GM18861 (cell line): Measurements from ENCODE around the gene CRHR1.

Experiments
- ATAC-seq: cut with Tn5 transposase; IDR thresholded peaks from one replicate; pipeline ENCODE4 v1.9.1; 2021; ENCODE audit not compliant: unreplicated experiment

CRHR1 gene

DNA sequence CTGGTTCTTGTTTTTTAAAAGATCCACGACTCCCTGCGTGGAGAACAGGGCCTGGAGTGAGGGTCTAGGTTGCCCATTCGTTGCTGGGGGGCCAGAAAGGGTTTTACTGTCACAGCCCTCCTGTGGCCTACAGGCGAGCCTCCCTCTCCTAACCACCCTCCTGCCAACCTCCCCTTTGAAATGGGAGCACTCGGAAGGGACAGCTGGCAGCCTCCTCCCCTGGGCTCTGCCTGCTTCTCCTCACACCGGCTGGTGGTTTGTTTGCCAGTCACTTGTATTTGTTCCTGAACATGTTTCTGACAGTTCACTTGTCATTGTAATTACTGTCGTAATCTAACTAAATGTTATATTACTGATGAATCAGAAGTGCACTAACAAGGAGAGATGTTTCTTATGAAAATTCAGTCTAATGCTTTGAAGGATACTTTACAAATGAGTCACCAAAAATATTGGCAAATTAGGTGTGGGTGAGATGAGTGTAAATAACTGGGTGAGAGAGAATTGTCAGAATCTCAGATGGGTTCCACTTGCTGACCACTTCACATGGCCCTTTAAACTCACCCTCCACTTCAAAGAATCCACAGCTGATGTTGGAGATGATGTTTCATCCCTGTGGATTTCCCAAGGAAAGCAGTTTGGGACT lies 57.9 kb downstream of the CRHR1 start:
- no peak for ATAC-seq

- ATAC-seq: no peak
Observed at GRCh38 chr17:45843722-45844121, 59.6 kb downstream of the CRHR1 start.

DNA sequence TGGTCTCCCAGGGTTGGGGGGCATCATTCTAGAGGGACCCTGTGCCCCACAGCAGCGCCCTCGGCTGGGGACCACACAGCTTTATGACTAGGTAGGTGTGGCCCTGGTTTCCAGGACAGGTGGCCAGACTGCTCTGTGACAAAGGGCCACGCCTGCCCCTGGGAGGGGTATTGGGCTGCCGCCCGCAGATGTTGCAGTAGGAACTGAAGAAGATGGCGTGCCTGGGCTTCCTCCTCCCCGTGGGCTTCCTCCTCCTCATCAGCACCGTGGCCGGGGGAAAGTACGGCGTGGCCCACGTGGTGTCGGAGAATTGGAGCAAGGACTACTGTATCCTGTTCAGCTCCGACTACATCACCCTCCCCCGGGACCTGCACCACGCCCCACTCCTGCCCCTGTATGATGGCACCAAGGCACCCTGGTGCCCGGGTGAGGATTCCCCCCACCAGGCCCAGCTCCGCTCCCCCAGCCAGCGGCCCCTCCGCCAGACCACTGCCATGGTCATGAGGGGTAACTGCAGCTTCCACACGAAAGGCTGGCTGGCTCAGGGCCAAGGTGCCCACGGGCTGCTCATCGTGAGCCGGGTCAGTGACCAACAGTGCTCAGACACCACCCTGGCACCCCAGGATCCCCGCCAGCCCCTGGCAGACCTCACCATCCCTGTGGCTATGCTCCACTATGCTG lies 60.7 kb downstream of the CRHR1 start, which contains the start of gene SPPL2C:
Gene SPPL2C, plus strand, starts transcription at position 187 of the 681 bp plus-strand sequence. Its CDS starts 26 bp downstream, at position 213.
- no peak for ATAC-seq

GRCh38 chr17:45845376-45846185 lies 61.5 kb downstream of the CRHR1 start:
- ATAC-seq: no peak

- no peak for ATAC-seq
Observed at GRCh38 chr17:45846223-45846622, 62.1 kb downstream of the CRHR1 start.

DNA sequence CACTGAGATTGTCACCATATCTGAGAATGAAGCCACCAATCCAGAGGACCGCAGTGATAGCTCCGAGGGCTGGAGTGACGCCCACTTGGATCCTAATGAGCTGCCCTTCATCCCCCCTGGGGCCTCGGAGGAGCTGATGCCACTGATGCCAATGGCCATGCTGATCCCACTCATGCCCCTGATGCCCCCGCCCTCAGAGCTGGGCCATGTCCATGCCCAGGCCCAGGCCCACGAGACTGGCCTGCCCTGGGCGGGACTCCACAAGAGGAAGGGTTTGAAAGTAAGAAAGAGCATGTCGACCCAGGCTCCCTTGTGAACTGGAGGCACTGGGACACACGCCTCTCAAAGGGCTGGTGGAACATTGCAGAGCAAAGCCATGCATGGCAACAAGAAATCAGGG lies 62.5 kb downstream of the CRHR1 start:
- ATAC-seq: no peak

- ATAC-seq: no peak
Observed at GRCh38 chr17:45847101-45847500, 63.0 kb downstream of the CRHR1 start.

- ATAC-seq: no peak
Observed at GRCh38 chr17:45847747-45848146, 63.6 kb downstream of the CRHR1 start.

DNA sequence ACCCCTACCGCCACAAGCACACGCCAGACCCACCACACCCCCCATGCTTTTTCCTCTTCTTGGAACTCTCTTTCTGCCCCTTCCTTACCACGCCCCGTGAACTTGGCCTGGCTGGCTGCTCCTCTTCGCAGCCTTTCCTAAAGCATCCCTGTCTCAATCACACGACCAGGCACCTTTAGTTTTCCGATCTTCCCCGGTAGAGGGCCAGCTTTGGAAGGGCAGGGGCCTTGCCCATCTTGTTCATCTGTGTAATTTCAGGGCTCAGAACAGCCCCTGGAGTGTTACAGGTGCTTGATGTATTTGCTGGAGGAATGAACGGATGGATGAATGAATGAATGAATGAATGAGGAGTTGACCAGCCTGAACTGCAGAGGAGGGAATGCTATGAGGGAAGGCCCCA lies 64.3 kb downstream of the CRHR1 start:
- ATAC-seq: no peak

DNA sequence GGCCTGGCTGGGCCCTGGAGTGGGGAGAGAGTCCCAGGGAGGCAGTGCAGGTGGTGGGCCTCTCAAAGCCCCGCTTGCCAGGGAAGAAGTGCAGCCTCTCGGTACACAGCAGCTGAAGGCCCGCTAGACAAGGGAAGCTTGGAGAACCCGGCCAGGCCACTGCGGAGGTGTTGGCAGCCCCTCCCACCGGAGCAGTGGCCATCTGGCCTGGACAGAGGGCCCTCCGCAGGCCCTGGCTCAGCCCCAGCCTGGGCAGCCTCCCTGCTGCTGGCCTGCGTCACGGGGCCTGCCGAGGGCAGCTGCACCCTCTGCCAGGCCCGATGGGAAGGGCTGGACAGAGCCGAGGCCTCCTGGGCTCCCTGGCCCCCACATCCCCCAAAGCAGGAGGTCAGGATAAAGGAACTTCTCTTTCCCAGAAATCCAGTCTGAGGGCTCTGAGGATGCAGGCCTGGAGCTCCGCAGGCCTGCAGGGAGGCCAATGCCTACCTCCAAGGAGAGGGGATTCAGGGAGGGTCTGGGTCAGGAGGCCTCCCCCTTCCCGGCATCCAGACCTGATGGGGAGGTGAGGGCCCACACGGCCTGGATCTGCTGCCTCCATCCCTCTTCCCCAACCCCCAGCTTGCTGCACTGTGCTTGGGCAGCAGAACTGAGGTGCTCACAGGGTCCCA lies 64.9 kb downstream of the CRHR1 start:
- ATAC-seq: no peak

- ATAC-seq: no peak
Observed at GRCh38 chr17:45849536-45849990, 65.4 kb downstream of the CRHR1 start.

- no peak for ATAC-seq
Observed at GRCh38 chr17:45850011-45850410, 65.9 kb downstream of the CRHR1 start.

GRCh38 chr17:45850468-45850867 lies 66.3 kb downstream of the CRHR1 start:
- no peak for ATAC-seq

DNA sequence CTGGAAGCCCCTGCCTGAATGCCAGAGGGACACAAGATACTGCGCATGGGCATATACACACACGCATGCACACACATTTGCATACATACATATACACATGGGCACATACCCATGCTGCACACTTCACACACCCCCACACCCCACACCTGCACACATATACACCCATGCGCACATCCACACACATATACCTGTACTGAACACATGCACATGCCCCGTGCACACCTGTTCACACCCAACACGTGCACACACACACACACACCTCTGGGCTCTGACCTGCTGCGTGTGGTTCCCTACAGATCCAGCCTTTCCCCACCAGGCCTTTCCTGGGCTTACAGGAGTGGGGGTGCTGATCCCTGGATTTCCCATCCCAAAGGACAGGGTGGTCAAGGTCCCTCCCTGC lies 66.9 kb downstream of the CRHR1 start:
- no peak for ATAC-seq

GRCh38 chr17:45851464-45851863 lies 67.3 kb downstream of the CRHR1 start:
- ATAC-seq: no peak

DNA sequence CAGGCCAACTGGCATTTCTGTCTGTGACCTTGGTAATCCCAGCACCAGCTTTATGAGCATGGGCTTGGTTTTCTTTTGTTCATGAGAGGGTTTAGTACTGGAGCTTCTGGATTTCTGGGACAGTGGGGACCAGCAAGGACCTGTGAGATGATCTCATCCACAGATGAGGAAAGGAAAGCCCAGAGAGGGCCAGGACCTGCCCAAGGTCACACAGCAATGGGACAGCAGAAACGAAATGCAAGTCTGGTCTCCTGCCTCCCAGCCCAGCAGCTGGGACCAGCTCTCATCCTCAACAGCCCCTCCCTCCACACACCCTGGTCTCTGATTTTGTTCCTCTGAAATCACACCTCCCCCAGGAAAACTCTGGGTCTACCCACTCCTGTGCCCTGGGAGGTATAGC lies 67.8 kb downstream of the CRHR1 start:
- no peak for ATAC-seq

GRCh38 chr17:45852535-45853297 lies 68.6 kb downstream of the CRHR1 start:
- ATAC-seq: no peak

DNA sequence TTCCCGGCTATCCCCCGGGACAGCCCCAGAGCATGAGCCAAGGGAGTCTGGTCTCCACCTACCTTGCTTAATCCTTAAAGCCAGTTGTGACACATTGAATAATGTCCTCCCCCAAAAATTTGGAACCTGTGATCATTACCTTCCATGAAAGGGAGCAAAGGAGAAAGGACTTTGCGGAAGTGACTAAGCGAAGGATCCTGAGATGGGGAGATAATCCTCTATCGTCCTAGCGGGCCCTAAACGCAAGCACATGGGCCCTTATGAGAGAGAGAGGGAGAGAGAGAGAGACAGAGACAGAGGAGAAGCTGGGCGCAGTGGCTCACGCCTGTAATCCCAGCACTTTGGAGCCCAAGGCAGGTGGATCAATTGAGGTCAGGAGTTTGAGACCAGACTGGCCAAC lies 70.1 kb downstream of the CRHR1 start:
- no peak for ATAC-seq

GRCh38 chr17:45855691-45856336 lies 71.7 kb downstream of the CRHR1 start:
- ATAC-seq: no peak
